ENCODE data around the gene STK11. TPM values are rescaled to one million over a fixed set of nuclear protein-coding genes. Genes with fewer than 3 reads are reported as not detected.

Gene STK11
- total RNA-seq, 1 donor from 2014 or later, result 61.6 TPM

GRCh38 chr19:1222394-1222793 is 16.8 kb downstream of the STK11 start:
- no peaks in the 10 kb centered on the region for H3K9me3 ChIP-seq (ENCODE audit: insufficient read depth, low read depth, low read length)
- H3K79me2 ChIP-seq (ENCODE audit: insufficient read depth, low read length), result peaks cover 32% of the 10 kb centered on the region
- H4K20me1 ChIP-seq (ENCODE audit: insufficient read depth, low read length), result peaks cover 76% of the 10 kb centered on the region
- H3K9ac ChIP-seq (ENCODE audit: low read length), result no peak overlapping the region
- H3K4me3 ChIP-seq (ENCODE audit: insufficient read depth, low read depth, low read length), result no peak overlapping the region
- Mint-ChIP-seq H3K27ac (ENCODE audit: unreplicated experiment) (no peak overlapping the region), H3K9me3 (ENCODE audit: unreplicated experiment) (no peaks in the 10 kb centered on the region), H3K4me1 (ENCODE audit: low read depth, unreplicated experiment) (no peaks in the 10 kb centered on the region), H3K27me3 (ENCODE audit: low read depth, unreplicated experiment) (no peaks in the 10 kb centered on the region), H3K4me3 (ENCODE audit: unreplicated experiment) (no peak overlapping the region), H3K36me3 (ENCODE audit: low read depth, unreplicated experiment) (no peaks in the 10 kb centered on the region)
- no peaks in the 10 kb centered on the region for H3K36me3 ChIP-seq (ENCODE audit: insufficient read depth, low read length)
- H3K4me2 ChIP-seq (ENCODE audit: low read length), result no peak overlapping the region
- no peak overlapping the region for H2AFZ ChIP-seq (ENCODE audit: low read depth, low read length)
- TF ChIP-seq CTCF (IDR thresholded peaks at IDR 0.05; ENCODE audit: insufficient read depth, low read depth, low read length) (no peak), EZH2 (IDR thresholded peaks at IDR 0.05; ENCODE audit: insufficient read depth, low read length) (no peak)
- DNase-seq (ENCODE audit: low read depth), result no peak
- no peak overlapping the region for H3K27ac ChIP-seq (ENCODE audit: low read depth, low read length)
- no peaks in the 10 kb centered on the region for H3K4me1 ChIP-seq (ENCODE audit: insufficient read depth, low read length)
- no peaks in the 10 kb centered on the region for H3K27me3 ChIP-seq (ENCODE audit: insufficient read depth, low read length)
- FAIRE-seq, result no peak

DNA sequence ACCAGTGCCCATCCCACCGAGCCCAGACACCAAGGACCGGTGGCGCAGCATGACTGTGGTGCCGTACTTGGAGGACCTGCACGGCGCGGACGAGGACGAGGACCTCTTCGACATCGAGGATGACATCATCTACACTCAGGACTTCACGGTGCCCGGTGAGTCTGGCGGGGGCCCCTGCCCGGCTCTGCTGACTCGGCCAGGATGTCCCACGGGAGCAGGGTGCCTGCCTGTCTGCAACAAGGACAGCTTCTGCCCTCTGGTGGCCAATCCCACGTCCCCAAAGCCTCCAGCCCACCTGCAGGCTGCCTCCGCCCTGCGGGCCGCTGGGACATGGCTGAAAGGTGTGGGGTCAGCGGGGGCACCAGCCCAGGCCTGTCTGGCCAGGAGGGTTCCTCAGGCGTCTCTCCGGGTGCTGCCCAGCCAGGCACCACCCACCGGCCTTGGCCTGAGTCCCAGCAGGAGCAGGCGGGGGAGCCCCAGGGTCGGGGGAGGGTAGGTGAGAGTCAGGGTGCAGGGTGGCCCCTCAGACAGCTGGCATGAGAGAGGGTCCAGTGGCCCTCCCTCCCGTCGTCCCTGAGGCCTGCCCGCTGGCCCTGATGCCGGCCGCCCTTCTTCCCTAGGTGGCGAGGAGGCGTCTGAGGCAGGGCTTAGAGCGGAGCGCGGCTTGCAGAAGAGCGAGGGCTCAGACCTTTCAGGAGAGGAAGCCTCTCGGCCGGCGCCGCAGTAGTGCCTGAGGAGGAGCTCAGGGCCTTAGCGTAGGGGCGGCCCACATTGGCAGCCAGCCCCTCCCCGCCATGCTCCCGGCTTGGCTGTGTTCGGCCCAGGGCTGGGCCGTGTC is 17.7 kb downstream of the STK11 start:
- Mint-ChIP-seq H3K9me3 (ENCODE audit: unreplicated experiment) (no peaks in the 10 kb centered on the region), H3K36me3 (ENCODE audit: low read depth, unreplicated experiment) (no peaks in the 10 kb centered on the region), H3K4me1 (ENCODE audit: low read depth, unreplicated experiment) (no peaks in the 10 kb centered on the region), H3K27me3 (ENCODE audit: low read depth, unreplicated experiment) (no peaks in the 10 kb centered on the region), H3K27ac (ENCODE audit: unreplicated experiment) (no peak overlapping the region), H3K4me3 (ENCODE audit: unreplicated experiment) (no peak overlapping the region)
- no peak for TF ChIP-seq EZH2 (IDR thresholded peaks at IDR 0.05; ENCODE audit: insufficient read depth, low read length)
- peak; percentile 35 for TF ChIP-seq CTCF (IDR thresholded peaks at IDR 0.05; ENCODE audit: insufficient read depth, low read depth, low read length)
- Histone ChIP-seq H3K27me3 (ENCODE audit: insufficient read depth, low read length) (no peaks in the 10 kb centered on the region), H3K36me3 (ENCODE audit: insufficient read depth, low read length) (no peaks in the 10 kb centered on the region), H2AFZ (ENCODE audit: low read depth, low read length) (no peak overlapping the region), H3K9me3 (ENCODE audit: insufficient read depth, low read depth, low read length) (no peaks in the 10 kb centered on the region), H3K9ac (ENCODE audit: low read length) (no peak overlapping the region), H3K4me1 (ENCODE audit: insufficient read depth, low read length) (no peaks in the 10 kb centered on the region), H3K79me2 (ENCODE audit: insufficient read depth, low read length) (peaks cover 24% of the 10 kb centered on the region), H3K4me3 (ENCODE audit: insufficient read depth, low read depth, low read length) (no peak overlapping the region), H3K27ac (ENCODE audit: low read depth, low read length) (no peak overlapping the region), H4K20me1 (ENCODE audit: insufficient read depth, low read length) (peaks cover 68% of the 10 kb centered on the region), H3K4me2 (ENCODE audit: low read length) (no peak overlapping the region)
- DNase-seq (ENCODE audit: low read depth) (no peak), FAIRE-seq (no peak)
